ENCODE data around the gene GRIK1. TPM values are rescaled to one million over a fixed set of nuclear protein-coding genes. Genes with fewer than 3 reads are reported as not detected.

Gene GRIK1
- total RNA-seq, 1 donor from 2014 or later, result 4.6 TPM

GRCh38 chr21:29641001-29641634 is 298.7 kb downstream of the GRIK1 start:
- intact Hi-C loops (cut with DNase I), result no loop called here
- no peak for ATAC-seq
- no peak for DNase-seq (ENCODE audit: low spot score)

GRCh38 chr21:29640080-29640508 is 299.7 kb downstream of the GRIK1 start:
- ATAC-seq (no peak), DNase-seq (ENCODE audit: low spot score) (no peak)
- intact Hi-C loops (cut with DNase I), result no loop called here

GRCh38 chr21:29639366-29640079 is 300.3 kb downstream of the GRIK1 start:
- intact Hi-C loops (cut with DNase I), result no loop called here
- DNase-seq (ENCODE audit: low spot score) (no peak), ATAC-seq (no peak)

GRCh38 chr21:29638761-29639327 is 301.0 kb downstream of the GRIK1 start:
- intact Hi-C loops (cut with DNase I), result no loop called here
- DNase-seq (ENCODE audit: low spot score) (no peak), ATAC-seq (no peak)

- ATAC-seq, result no peak
- no peak for DNase-seq (ENCODE audit: low spot score)
- intact Hi-C loops (cut with DNase I), result no loop called here
Measured at GRCh38 chr21:29638138-29638537, 301.7 kb downstream of the GRIK1 start.

GRCh38 chr21:29637553-29637952 is 302.2 kb downstream of the GRIK1 start:
- intact Hi-C loops (cut with DNase I), result no loop called here
- ATAC-seq (no peak), DNase-seq (ENCODE audit: low spot score) (no peak)

- no peak for ATAC-seq
- no peak for DNase-seq (ENCODE audit: low spot score)
- intact Hi-C loops (cut with DNase I), result no loop called here
Measured at GRCh38 chr21:29637134-29637533, 302.7 kb downstream of the GRIK1 start.

GRCh38 chr21:29634418-29634817 is 305.4 kb downstream of the GRIK1 start:
- ATAC-seq (no peak), DNase-seq (ENCODE audit: low spot score) (no peak)
- intact Hi-C loops (cut with DNase I), result no loop called here

- no peak for DNase-seq (ENCODE audit: low spot score)
- no peak for ATAC-seq
- intact Hi-C loops (cut with DNase I), result no loop called here
Measured at GRCh38 chr21:29633756-29634155, 306.0 kb downstream of the GRIK1 start.

GRCh38 chr21:29630441-29630840 is 309.4 kb downstream of the GRIK1 start:
- DNase-seq (ENCODE audit: low spot score) (no peak), ATAC-seq (no peak)
- intact Hi-C loops (cut with DNase I), result no loop called here

- DNase-seq (ENCODE audit: low spot score), result no peak
- intact Hi-C loops (cut with DNase I), result no loop called here
- ATAC-seq, result no peak
Measured at GRCh38 chr21:29627905-29628304, 311.9 kb downstream of the GRIK1 start.

- DNase-seq (ENCODE audit: low spot score) (no peak), ATAC-seq (no peak)
- intact Hi-C loops (cut with DNase I), result no loop called here
Measured at GRCh38 chr21:29626801-29627470, 312.9 kb downstream of the GRIK1 start.

- no peak for ATAC-seq
- intact Hi-C loops (cut with DNase I), result no loop called here
- no peak for DNase-seq (ENCODE audit: low spot score)
Measured at GRCh38 chr21:29625990-29626389, 313.8 kb downstream of the GRIK1 start.

GRCh38 chr21:29624776-29625175 is 315.0 kb downstream of the GRIK1 start:
- DNase-seq (ENCODE audit: low spot score) (no peak), ATAC-seq (no peak)
- intact Hi-C loops (cut with DNase I), result no loop called here

GRCh38 chr21:29621525-29621924 is 318.3 kb downstream of the GRIK1 start:
- DNase-seq (ENCODE audit: low spot score), result no peak
- no peak for ATAC-seq
- intact Hi-C loops (cut with DNase I), result no loop called here

GRCh38 chr21:29616209-29616751 is 323.5 kb downstream of the GRIK1 start:
- ATAC-seq (no peak), DNase-seq (ENCODE audit: low spot score) (no peak)

GRCh38 chr21:29613877-29614276 is 325.9 kb downstream of the GRIK1 start:
- no peak for ATAC-seq

More at GRCh38 chr21:29616209-29616751, 323.5 kb downstream of the GRIK1 start:
- intact Hi-C loops (cut with DNase I), result no loop called here

GRCh38 chr21:29613021-29613420 is 326.8 kb downstream of the GRIK1 start:
- ATAC-seq (no peak), DNase-seq (ENCODE audit: low spot score) (no peak)
- intact Hi-C loops (cut with DNase I), result no loop called here

More at GRCh38 chr21:29613877-29614276, 325.9 kb downstream of the GRIK1 start:
- intact Hi-C loops (cut with DNase I), result no loop called here
- DNase-seq (ENCODE audit: low spot score), result no peak

GRCh38 chr21:29610779-29611360 is 328.9 kb downstream of the GRIK1 start:
- intact Hi-C loops (cut with DNase I), result no loop called here
- DNase-seq (ENCODE audit: low spot score) (no peak), ATAC-seq (no peak)
